Kidney glomerular epithelial cell (primary cell): ENCODE data around the gene TMEM175.
A peak's percentile ranks its signal among the peaks of the same experiment; 100 is the strongest.

Experiments used
- DNase-seq: peaks from one replicate; lab custom pipeline; 2025; lab: John Stamatoyannopoulos, UW

Gene TMEM175, protein sequence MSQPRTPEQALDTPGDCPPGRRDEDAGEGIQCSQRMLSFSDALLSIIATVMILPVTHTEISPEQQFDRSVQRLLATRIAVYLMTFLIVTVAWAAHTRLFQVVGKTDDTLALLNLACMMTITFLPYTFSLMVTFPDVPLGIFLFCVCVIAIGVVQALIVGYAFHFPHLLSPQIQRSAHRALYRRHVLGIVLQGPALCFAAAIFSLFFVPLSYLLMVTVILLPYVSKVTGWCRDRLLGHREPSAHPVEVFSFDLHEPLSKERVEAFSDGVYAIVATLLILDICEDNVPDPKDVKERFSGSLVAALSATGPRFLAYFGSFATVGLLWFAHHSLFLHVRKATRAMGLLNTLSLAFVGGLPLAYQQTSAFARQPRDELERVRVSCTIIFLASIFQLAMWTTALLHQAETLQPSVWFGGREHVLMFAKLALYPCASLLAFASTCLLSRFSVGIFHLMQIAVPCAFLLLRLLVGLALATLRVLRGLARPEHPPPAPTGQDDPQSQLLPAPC

GRCh38 chr4:931960-932712, at the start of gene TMEM175, which contains the start of gene GAK:
TSS of gene TMEM175 (plus strand) at chr4:932460. CDS start at chr4:947740, 15,280 bp downstream.
TSS of gene GAK (minus strand) at chr4:932316. CDS start at chr4:932187, 129 bp downstream.
- peak; percentile 83 for DNase-seq

GRCh38 chr4:882646-883045, 49.6 kb upstream of the TMEM175 start:
- DNase-seq = no peak

GRCh38 chr4:883377-884095, 48.7 kb upstream of the TMEM175 start:
- DNase-seq = no peak

DNA sequence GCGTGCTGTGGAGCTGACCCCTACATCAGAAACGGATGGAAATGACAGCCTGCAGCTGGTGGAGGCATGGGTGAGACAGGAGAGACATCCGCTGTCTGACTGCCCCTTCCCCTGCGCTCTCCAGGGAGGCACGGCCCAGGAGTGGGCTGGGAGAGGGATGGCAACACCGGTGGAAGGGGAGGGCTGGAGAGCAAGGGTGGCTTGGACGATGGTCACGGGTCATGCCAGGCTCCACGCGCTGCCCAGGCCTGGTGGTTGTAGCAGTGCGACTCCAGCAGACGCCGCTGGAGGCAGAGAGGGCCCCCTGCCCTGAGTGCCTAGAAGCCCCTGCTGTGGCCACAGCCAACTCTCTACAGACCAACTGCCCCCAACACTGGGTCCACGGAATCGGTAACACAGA, 48.0 kb upstream of the TMEM175 start:
- no peak for DNase-seq

DNA sequence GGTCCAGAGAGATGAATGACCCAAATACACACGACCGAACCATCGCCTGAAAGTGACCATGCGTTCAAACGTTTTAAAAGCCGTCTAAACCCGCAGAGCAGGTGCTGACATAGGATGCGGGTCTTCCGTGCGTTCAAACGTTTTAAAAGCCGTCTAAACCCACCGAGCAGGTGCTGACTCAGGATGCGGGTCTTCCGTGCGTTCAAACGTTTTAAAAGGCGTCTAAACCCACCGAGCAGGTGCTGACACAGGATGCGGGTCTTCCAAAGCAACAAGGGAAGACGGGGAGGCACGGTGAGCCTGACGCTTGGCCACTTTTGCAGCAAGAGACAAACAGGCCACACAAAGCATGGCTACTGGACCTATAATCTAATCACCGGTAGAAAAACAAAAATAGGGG, 47.4 kb upstream of the TMEM175 start:
- DNase-seq = no peak

- no peak for DNase-seq
These were observed 46.9 kb upstream of the TMEM175 start for GRCh38 chr4:885353-885752.

- no peak for DNase-seq
These were observed 46.0 kb upstream of the TMEM175 start for GRCh38 chr4:886244-886643.

- no peak for DNase-seq
These were observed 45.1 kb upstream of the TMEM175 start for GRCh38 chr4:887034-887763.

- DNase-seq = no peak
These were observed 44.2 kb upstream of the TMEM175 start for GRCh38 chr4:888029-888428.

DNA sequence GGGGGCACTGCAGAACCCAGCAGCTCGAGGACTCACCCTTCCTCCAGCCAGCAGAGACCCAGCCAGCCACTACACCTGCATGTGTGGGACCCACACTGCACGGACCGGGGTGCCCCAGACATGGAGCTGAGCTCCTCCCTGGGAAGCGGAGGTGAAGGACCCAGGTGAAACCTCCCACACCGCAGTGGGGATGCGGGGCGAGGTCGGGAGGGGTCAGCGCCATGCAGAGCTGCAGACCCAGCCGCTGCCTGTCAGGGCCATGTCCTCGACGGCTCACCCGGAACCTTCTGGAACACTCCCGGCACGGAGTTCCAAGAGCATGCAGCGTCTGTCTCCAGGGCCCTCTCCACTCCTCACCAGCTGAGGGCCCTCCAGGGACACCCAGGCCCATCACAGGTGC, 42.7 kb upstream of the TMEM175 start:
- no peak for DNase-seq

DNA sequence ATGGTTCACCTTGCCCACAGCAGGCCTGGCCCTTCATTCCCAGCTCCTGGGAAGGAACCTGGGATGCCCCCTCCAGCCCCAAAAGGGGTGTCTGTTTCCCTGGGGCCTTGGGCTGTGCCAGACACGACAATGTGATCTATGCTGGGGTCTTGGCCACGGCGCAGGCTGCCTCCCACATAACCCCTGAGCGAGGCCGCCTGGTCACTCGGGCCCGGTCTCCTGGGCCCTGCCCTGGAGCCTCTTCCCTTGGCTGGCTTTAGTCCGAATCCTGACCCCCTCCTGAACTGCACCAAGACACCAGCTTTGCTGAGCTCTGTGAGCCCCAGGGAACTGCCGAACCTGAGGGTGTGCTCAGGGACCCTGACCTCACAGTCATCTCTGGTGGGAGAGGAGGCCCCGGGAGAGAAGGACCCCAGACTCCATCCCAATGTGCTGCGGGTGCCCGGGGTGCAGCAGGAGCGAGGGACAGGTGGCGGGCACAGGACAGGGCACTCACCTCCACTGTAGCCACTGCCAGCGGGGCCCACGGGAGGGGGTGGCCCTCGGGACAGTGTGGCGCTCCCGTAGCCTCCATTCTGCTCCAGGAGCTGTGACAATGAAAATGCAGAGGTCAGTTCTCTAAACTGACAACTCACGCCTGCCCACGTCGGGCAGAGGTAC, 42.1 kb upstream of the TMEM175 start:
- no peak for DNase-seq

GRCh38 chr4:891747-892146, 40.5 kb upstream of the TMEM175 start:
- DNase-seq = no peak

DNA sequence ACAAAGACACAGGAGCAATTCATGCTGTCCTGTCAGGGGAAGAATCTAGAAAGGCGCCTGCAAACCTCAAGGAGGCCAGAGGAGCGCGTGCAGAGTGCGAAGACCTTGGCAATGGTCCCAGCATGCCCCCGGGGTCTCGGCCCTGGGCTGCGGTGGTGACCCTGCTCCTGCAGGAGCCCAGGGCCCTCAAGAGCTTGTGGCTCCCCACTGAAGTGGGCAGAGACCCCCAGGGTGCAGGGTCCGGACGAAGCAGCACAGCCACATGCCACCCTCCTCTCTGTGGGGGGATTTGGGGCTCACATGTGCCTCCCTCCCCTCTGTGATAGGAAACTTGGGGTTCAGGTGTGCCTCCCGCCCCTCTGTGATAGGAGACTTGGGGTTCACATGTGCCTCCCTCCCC, 39.5 kb upstream of the TMEM175 start:
- DNase-seq = no peak

DNA sequence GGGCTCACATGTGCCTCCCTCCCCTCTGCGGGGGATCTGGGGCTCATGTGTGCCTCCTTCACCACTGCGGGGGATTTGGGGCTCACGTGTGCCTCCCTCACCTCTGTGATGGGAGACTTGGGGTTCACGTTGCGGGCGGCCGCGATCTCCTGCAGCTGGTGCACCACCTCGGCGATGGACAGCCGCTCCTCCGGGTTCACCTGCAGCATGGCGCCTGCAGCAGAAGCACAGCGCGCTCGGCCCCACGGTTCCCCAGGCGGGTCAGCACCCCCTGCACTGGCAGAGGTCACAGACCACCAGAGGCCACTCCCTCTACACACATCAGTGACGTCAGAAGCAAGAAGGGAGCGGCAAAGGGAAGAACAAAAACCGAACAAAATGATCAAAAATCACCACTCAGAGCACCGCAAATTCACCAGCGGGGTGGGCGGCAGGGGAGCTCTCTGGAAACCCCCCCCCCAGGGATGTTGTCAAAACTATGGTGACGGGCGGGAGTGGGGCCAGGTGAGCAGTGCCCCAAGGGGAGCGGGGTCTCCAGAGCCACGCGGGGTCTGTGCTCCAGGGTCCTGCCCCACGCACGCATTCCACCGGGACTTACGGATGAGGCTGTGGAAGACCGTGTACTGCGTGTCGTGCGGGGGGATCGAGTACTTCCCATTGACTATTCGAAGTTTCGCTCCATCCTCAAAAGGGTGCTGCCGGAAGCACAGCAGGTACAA, 38.8 kb upstream of the TMEM175 start:
- no peak for DNase-seq

DNA sequence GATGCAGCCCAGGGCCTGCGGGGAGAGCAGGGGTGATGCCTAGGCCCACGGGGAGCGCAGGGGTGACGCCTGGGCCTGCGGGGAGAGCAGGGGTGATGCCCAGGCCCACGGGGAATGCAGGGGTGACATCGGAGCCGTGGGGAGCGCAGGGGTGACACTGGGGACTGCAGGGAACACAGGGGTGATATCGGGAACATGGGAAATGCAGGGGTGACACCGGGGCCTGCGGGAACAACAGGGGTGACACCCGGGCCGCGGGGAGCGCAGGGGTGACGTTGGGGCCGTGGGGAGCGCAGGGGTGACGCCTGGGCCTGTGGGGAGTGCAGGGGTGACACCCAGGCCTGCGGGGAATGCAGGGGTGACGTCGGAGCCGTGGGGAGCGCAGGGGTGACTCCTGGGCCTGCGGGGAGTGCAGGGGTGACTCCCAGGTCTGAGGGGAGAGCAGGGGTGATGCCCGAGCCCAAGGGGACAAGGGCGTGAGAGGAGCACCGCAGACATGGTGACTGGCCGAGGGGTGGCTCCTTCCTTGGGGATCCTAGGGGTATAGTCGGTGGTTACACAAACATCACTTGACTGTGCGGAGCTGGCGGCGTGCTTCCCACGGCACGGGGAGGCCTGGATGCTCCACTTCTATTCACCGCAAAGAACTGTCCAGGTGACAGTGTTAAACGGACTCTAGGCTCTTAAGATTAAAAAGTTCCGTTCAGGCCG, 38.1 kb upstream of the TMEM175 start:
- no peak for DNase-seq

DNA sequence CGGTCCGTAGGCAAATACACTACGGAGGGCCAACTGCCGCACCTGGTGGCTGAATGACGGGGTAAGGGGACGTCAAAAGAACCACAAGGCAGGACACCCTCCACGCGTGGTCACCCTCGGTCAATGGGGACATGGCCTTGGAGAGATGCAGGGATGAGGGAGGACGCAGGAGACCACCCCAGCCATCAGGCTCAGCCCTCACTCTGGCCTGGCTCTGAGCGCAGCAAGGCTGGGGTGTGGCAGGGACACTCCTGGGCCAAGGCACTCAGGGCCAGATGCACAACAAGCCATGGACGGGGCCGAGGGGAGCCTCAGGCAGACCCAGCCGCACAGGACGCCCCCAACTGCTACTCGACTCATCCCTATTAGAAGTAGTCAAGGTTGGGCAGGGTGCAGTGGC, 36.7 kb upstream of the TMEM175 start:
- DNase-seq = no peak

GRCh38 chr4:896216-896615, 36.0 kb upstream of the TMEM175 start:
- DNase-seq = no peak

DNA sequence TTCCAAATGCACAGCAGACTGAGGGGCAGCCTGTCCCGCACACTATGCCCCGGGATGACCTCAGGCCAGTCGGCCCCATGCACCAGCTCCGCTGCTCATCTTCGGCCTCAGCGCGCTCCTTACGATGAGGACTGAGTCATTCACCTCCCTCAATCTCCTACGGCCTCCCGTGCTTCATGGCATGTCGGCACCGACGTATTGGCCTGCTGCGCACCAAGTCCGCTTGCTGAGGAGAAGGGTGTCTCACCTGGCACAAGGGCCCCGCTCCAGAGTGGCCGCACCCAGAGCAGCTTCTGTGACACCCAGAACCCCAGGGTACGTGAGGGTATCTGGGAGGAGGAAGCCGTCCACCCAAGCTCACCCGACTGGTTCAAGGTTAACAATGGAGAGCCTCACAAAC, 35.6 kb upstream of the TMEM175 start:
- no peak for DNase-seq

DNA sequence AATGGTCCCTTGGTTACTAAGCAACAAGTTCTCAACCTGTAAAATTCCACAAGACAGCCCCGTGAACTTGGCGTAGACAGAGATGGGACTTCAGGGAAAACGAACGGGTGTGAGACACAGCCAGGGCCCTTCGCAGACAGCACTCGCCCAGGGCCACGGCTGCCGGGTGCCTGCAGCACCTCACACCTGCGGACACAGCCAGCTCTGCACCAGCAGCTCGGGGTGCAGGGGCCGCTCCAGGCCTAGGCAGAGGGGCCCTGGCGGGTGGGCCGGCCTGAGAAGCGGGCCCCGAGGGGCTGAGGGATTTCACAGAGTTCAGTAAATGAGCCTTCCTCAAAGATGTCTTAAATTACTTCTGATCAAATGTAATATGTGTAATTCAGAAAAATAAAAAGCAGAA, 34.1 kb upstream of the TMEM175 start:
- no peak for DNase-seq
